Trophoblast cell (in vitro differentiated cells and primary cell): ENCODE measurements around the gene MYRF.

ENCODE experiments used
- DNase-seq, 2 donors: peaks; one replicate each; pipeline ENCODE4 v3.0.0-alpha.2; 2016
- H2AFZ ChIP-seq: 2 replicates; pipeline ENCODE4 v1.6.1; 2013; ENCODE audit warnings: low read length, moderate library complexity, mild to moderate bottlenecking; ENCODE audit not compliant: insufficient read depth, poor library complexity
- H2AK5ac ChIP-seq: 2 replicates; pipeline ENCODE4 v1.6.1; 2013; ENCODE audit warnings: mild to moderate bottlenecking, low read length
- H2BK120ac ChIP-seq: 2 replicates; pipeline ENCODE4 v1.6.1; 2013; ENCODE audit warnings: low read length, mild to moderate bottlenecking, moderate library complexity; ENCODE audit not compliant: insufficient read depth, poor library complexity
- H2BK12ac ChIP-seq: 2 replicates; pipeline ENCODE4 v1.6.1; 2013; ENCODE audit warnings: mild to moderate bottlenecking, low read length, moderate library complexity
- H2BK5ac ChIP-seq: 2 replicates; pipeline ENCODE4 v1.6.1; 2013; ENCODE audit warnings: low read length, low read depth, moderate library complexity, mild to moderate bottlenecking; ENCODE audit not compliant: poor library complexity
- H3K14ac ChIP-seq: 2 replicates; pipeline ENCODE4 v1.6.1; 2013; ENCODE audit warnings: mild to moderate bottlenecking, low read length
- H3K18ac ChIP-seq: 2 replicates; pipeline ENCODE4 v1.6.1; 2013; ENCODE audit warnings: mild to moderate bottlenecking, low read length
- H3K23ac ChIP-seq: 2 replicates; pipeline ENCODE4 v1.6.1; 2013; ENCODE audit warnings: low read length
- H3K27ac ChIP-seq: 2 replicates; pipeline ENCODE4 v1.5.1; 2013; ENCODE audit warnings: low read depth, mild to moderate bottlenecking, inconsistent platforms, low read length, moderate library complexity
- H3K27me3 ChIP-seq: 2 replicates; pipeline ENCODE4 v1.6.1; 2013; ENCODE audit warnings: inconsistent platforms, mild to moderate bottlenecking, low read length, moderate library complexity; ENCODE audit not compliant: insufficient read depth
- H3K36me3 ChIP-seq, 2 experiments: 1 replicate in 1 of 2; 2 replicates in 1 of 2; pipeline ENCODE4 v1.6.1; 2013; ENCODE audit warnings: low read length in 2 of 2, mild to moderate bottlenecking in 2 of 2, moderate library complexity in 1 of 2; ENCODE audit not compliant: insufficient read depth in 2 of 2, control insufficient read depth in 1 of 2
- H3K4ac ChIP-seq: 2 replicates; pipeline ENCODE4 v1.6.1; 2013; ENCODE audit warnings: low read depth, mild to moderate bottlenecking, low read length, moderate library complexity
- H3K4me1 ChIP-seq, 2 experiments: 1 replicate in 1 of 2; 2 replicates in 1 of 2; pipeline ENCODE4 v1.6.1; 2013; ENCODE audit warnings: low read length in 2 of 2, mild to moderate bottlenecking in 2 of 2, moderate library complexity in 1 of 2; ENCODE audit not compliant: insufficient read depth in 2 of 2, control insufficient read depth in 1 of 2
- H3K4me2 ChIP-seq: 2 replicates; pipeline ENCODE4 v1.6.1; 2013; ENCODE audit warnings: inconsistent platforms, mild to moderate bottlenecking, low read length, moderate library complexity
- H3K4me3 ChIP-seq: 2 replicates; pipeline ENCODE4 v1.5.1; 2013; ENCODE audit warnings: mild to moderate bottlenecking, low read depth, low read length, inconsistent platforms
- H3K79me1 ChIP-seq: one replicate; pipeline ENCODE4 v1.6.1; 2013; ENCODE audit warnings: low read length
- H3K79me2 ChIP-seq: 2 replicates; pipeline ENCODE4 v1.6.1; 2013; ENCODE audit warnings: low read length, mild to moderate bottlenecking; ENCODE audit not compliant: control insufficient read depth, insufficient read depth, poor library complexity
- H3K9ac ChIP-seq: 2 replicates; pipeline ENCODE4 v1.6.1; 2013; ENCODE audit warnings: mild to moderate bottlenecking, low read length
- H3K9me3 ChIP-seq: 2 replicates; pipeline ENCODE4 v1.6.1; 2013; ENCODE audit warnings: low read depth, mild to moderate bottlenecking, control low read depth, inconsistent platforms, low read length; ENCODE audit not compliant: insufficient read depth
- H4K12ac ChIP-seq: 2 replicates; pipeline ENCODE4 v1.6.1; 2013; ENCODE audit warnings: low read depth, mild to moderate bottlenecking, low read length, moderate library complexity
- H4K8ac ChIP-seq: 2 replicates; pipeline ENCODE4 v1.6.1; 2013; ENCODE audit warnings: low read depth, mild to moderate bottlenecking, low read length, moderate library complexity
- H4K91ac ChIP-seq: one replicate; pipeline ENCODE4 v1.6.1; 2013; ENCODE audit warnings: low read depth, mild to moderate bottlenecking, low read length, moderate library complexity
- WGBS: extraction: QIAGEN DNeasy Blood & Tissue Kit; methylation state at CpG from one replicate; pipeline ENCODE4 v1.1.7; 2013; ENCODE audit warnings: missing lambda C conversion rate; ENCODE audit not compliant: insufficient read length, insufficient coverage; ENCODE audit errors: extremely low coverage; 5-methylcytosine and 5-hydroxymethylcytosine counted together

MYRF gene

GRCh38 chr11:61756147-61756451 is 3.7 kb downstream of the MYRF start:
- no peak overlapping the region for H4K8ac ChIP-seq
- H3K9me3 ChIP-seq = peaks cover 3% of the 10 kb centered on the region
- H3K79me1 ChIP-seq = peaks cover 10% of the 10 kb centered on the region
- no peak overlapping the region for H3K23ac ChIP-seq
- no peak overlapping the region for H3K14ac ChIP-seq
- H2BK120ac ChIP-seq = no peak overlapping the region
- peaks cover 5% of the 10 kb centered on the region for H3K27me3 ChIP-seq
- H3K18ac ChIP-seq = no peak overlapping the region
- no peak overlapping the region for H3K27ac ChIP-seq
- H3K79me2 ChIP-seq = peaks cover 2% of the 10 kb centered on the region
- no peak overlapping the region for H3K9ac ChIP-seq
- no peak overlapping the region for H2AK5ac ChIP-seq
- H2BK5ac ChIP-seq = no peak overlapping the region
- H4K12ac ChIP-seq = no peak overlapping the region
- peak overlapping the region; percentile 25 for H2BK12ac ChIP-seq
- H4K91ac ChIP-seq = peak overlapping the region; percentile 9
- H3K36me3 ChIP-seq = no peaks in the 10 kb centered on the region
- no peak overlapping the region for H2AFZ ChIP-seq
- H3K4ac ChIP-seq = no peak overlapping the region
- no peak overlapping the region for H3K4me2 ChIP-seq
- WGBS = no CpG with 5 or more reads among the region's 4 CpGs
- H3K4me1 ChIP-seq = peaks cover 23 to 33% of the 10 kb centered on the region in 2 experiments
- DNase-seq = no peak
- H3K4me3 ChIP-seq = no peak overlapping the region

- Histone ChIP-seq H3K4me1 (peaks cover 23 to 33% of the 10 kb centered on the region in 2 experiments), H3K79me2 (peaks cover 2% of the 10 kb centered on the region), H3K9ac (no peak overlapping the region), H4K8ac (no peak overlapping the region), H4K12ac (no peak overlapping the region), H3K9me3 (peaks cover 3% of the 10 kb centered on the region), H2BK12ac (peak overlapping the region; percentile 51), H4K91ac (peak overlapping the region; percentile 53), H2BK5ac (no peak overlapping the region), H3K27me3 (peaks cover 5% of the 10 kb centered on the region), H3K4me3 (no peak overlapping the region), H3K14ac (no peak overlapping the region), H3K27ac (no peak overlapping the region), H2AFZ (peak overlapping the region; percentile 8), H3K79me1 (peaks cover 10% of the 10 kb centered on the region), H2BK120ac (no peak overlapping the region), H3K4ac (no peak overlapping the region), H3K23ac (no peak overlapping the region), H3K18ac (peak overlapping the region; percentile 12), H3K4me2 (no peak overlapping the region), H2AK5ac (no peak overlapping the region), H3K36me3 (no peaks in the 10 kb centered on the region)
- no peak for DNase-seq
- no CpG with 5 or more reads among the region's 9 CpGs for WGBS
Measured at GRCh38 chr11:61756452-61757212, 4.2 kb downstream of the MYRF start.

DNA sequence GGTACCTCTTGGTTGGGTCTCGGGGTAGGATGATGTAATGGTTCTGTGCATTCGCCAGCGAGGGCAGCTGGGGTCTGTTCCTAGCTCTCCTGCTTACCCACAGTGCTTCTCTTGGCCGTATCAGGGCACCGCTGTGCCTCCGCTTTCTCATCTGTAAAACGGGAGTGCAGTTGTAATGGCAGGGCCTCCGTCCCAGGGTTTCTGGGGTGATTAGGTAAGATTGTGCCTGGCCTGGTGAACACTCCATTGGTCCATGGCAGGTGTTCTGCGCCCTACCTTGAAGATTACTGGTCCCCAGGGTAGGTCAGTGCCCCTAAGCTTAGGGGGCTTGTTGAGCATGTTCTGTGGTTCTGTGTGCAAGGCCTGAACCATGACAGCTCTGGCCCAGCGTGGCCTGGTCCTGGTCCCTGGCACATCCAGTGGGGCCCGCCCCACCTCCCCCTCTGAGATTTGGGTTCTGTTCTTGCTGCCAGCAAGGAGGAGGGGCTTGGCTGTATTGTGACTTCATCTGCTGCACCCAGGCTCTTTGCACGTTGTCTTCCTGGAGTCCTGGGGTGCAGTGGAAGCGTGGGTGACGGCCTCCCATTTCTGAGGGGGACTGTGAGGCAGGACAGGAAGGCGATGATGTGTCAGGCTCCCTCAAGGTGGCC is 4.9 kb downstream of the MYRF start:
- Histone ChIP-seq H2BK120ac (no peak overlapping the region), H4K8ac (no peak overlapping the region), H3K14ac (no peak overlapping the region), H3K36me3 (no peaks in the 10 kb centered on the region), H4K91ac (peak overlapping the region; percentile 53), H3K9ac (no peak overlapping the region), H3K4me2 (no peak overlapping the region), H3K4ac (no peak overlapping the region), H3K79me2 (peaks cover 2% of the 10 kb centered on the region), H3K4me3 (no peak overlapping the region), H2AFZ (no peak overlapping the region), H2BK12ac (no peak overlapping the region), H3K4me1 (peaks cover 23 to 33% of the 10 kb centered on the region in 2 experiments), H3K79me1 (peaks cover 10% of the 10 kb centered on the region), H3K27ac (no peak overlapping the region), H3K23ac (no peak overlapping the region), H3K18ac (no peak overlapping the region), H3K9me3 (peaks cover 3% of the 10 kb centered on the region), H2BK5ac (no peak overlapping the region), H2AK5ac (peak overlapping the region; percentile 42), H3K27me3 (peaks cover 5% of the 10 kb centered on the region), H4K12ac (no peak overlapping the region)
- DNase-seq = no peak
- WGBS = no CpG with 5 or more reads among the region's 15 CpGs

DNA sequence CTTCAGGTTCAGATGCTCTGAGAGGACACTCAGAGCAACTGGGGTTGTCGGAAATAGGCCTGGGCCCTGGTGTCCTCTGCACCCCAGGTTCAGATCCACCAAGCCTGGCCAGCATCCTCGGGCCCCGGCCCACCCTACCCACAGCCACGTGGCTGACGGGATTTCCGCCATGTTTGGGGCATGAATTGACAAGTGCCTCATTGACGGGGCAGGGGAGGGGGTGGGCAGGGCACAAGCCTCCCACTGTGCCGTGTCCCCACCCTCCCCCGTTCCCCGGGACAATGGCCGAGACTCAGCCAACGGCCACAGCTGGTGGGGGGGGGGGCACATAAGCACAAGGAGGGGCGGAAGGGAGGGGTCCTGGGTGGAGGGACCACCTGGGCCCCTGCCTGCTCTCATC is 8.5 kb downstream of the MYRF start:
- Histone ChIP-seq H2BK120ac (no peak overlapping the region), H3K4me2 (no peak overlapping the region), H2AFZ (no peak overlapping the region), H3K4me1 (peaks cover 10 to 12% of the 10 kb centered on the region in 2 experiments), H3K9ac (no peak overlapping the region), H3K27me3 (no peaks in the 10 kb centered on the region), H3K4me3 (no peak overlapping the region), H3K36me3 (no peaks in the 10 kb centered on the region), H4K12ac (no peak overlapping the region), H2BK12ac (no peak overlapping the region), H3K23ac (no peak overlapping the region), H4K91ac (no peak overlapping the region), H3K4ac (no peak overlapping the region), H3K27ac (no peak overlapping the region), H3K79me1 (peaks cover 4% of the 10 kb centered on the region), H3K79me2 (no peaks in the 10 kb centered on the region), H3K9me3 (peaks cover 5% of the 10 kb centered on the region), H3K18ac (no peak overlapping the region), H3K14ac (no peak overlapping the region), H4K8ac (no peak overlapping the region), H2BK5ac (no peak overlapping the region), H2AK5ac (no peak overlapping the region)
- WGBS = no CpG with 5 or more reads among the region's 13 CpGs
- DNase-seq = no peak
